Measurements from ENCODE around the gene SAMD13. TPM values are rescaled to one million over a fixed set of nuclear protein-coding genes. Genes with fewer than 3 reads are reported as not detected.
"Not testable (repeated sequence)": the region's sequence is repeated elsewhere in the genome, so short reads cannot be mapped to it uniquely, and the experiment has no call there.

SAMD13 gene
- total RNA-seq, 1 donor from 2014 or later, result 0.92 TPM

DNA sequence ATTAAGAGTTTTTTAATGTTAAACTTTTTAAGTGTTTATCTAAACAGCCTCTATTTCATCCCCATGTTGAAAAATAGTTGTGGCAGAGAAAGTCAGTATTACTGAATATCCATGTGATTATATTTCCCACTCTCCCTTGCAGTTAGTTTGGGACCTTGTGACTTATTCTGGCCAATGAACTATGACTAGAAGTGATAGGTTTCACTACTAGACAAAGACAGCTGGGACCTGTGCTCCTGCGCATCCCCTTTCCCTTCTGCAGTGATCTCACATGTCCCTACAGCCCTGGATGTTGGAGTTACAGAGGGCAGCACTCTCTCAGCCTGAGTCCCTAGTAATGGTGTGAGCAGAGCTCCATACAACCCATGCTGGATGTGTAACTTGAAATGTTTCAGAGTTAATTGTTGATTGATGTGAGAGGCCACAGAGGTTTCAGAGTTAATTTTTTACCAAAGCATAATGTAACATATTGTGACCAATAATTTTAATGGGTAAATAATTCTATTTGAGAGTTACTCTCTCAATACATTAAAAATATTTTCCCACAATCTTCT is 18.7 kb upstream of the SAMD13 start:
- Mint-ChIP-seq H3K36me3 (ENCODE audit: low read depth) (peaks cover 3% of the 10 kb centered on the region), H3K27me3 (ENCODE audit: low read depth) (no peaks in the 10 kb centered on the region), H3K27ac (ENCODE audit: unreplicated experiment) (no peak overlapping the region), H3K9me3 (ENCODE audit: low read depth) (peaks cover 17% of the 10 kb centered on the region), H3K4me1 (ENCODE audit: low read depth) (no peaks in the 10 kb centered on the region), H3K4me3 (ENCODE audit: unreplicated experiment) (no peak overlapping the region)
- TF ChIP-seq, protein P1, sequence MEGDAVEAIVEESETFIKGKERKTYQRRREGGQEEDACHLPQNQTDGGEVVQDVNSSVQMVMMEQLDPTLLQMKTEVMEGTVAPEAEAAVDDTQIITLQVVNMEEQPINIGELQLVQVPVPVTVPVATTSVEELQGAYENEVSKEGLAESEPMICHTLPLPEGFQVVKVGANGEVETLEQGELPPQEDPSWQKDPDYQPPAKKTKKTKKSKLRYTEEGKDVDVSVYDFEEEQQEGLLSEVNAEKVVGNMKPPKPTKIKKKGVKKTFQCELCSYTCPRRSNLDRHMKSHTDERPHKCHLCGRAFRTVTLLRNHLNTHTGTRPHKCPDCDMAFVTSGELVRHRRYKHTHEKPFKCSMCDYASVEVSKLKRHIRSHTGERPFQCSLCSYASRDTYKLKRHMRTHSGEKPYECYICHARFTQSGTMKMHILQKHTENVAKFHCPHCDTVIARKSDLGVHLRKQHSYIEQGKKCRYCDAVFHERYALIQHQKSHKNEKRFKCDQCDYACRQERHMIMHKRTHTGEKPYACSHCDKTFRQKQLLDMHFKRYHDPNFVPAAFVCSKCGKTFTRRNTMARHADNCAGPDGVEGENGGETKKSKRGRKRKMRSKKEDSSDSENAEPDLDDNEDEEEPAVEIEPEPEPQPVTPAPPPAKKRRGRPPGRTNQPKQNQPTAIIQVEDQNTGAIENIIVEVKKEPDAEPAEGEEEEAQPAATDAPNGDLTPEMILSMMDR (IDR thresholded peaks at IDR 0.05), result no peak
- no peak for DNase-seq (ENCODE audit: low spot score)

DNA sequence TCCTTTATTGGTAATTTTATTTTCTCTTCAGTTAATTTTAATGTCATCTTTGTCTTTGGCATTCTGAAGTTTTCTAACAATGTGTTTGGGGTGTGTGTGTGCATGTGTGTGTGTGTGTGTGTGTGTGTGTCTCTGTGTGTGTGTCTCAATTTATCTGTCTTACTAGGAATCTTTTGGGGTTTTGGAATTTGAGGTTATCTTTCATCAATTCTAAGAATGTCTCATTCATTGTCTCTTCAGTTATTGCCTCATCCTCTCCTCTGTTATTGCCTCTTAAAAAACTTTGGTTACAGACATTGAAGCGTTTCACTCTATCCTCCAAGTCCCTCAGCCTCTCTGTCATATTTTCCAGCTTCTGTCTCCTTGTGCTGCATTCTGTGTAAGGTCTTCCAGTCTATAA is 18.1 kb upstream of the SAMD13 start:
- no peaks in the 10 kb centered on the region for H3K4me1 Mint-ChIP-seq (ENCODE audit: low read depth)
- H3K36me3 Mint-ChIP-seq (ENCODE audit: low read depth), result peaks cover 3% of the 10 kb centered on the region
- no peaks in the 10 kb centered on the region for H3K27me3 Mint-ChIP-seq (ENCODE audit: low read depth)
- DNase-seq (ENCODE audit: low spot score), result no peak
- TF ChIP-seq, protein P1 (IDR thresholded peaks at IDR 0.05), result no peak
- H3K27ac Mint-ChIP-seq (ENCODE audit: unreplicated experiment), result no peak overlapping the region
- peaks cover 19% of the 10 kb centered on the region for H3K9me3 Mint-ChIP-seq (ENCODE audit: low read depth)
- no peak overlapping the region for H3K4me3 Mint-ChIP-seq (ENCODE audit: unreplicated experiment)

DNA sequence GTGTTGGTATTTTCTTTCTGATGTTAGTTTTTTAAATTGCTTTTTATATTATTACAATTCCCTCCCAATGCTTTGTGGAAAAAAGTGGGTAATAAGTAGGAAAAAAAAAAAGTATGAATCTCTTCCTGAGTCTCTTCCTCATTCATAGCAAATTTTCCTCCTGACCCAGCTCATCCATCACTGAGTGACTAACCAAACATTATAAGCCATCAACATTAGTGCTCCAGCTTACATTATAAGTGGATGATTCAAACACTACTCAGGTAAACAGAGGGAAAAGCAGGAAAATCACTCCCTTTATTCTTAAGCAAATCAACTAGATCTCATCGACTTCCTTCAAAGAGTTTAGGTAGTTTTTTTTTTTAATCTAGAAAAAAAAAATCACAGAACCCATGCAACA is 15.4 kb upstream of the SAMD13 start:
- DNase-seq (ENCODE audit: low spot score), result no peak
- Mint-ChIP-seq H3K4me3 (ENCODE audit: unreplicated experiment) (no peak overlapping the region), H3K27ac (ENCODE audit: unreplicated experiment) (no peak overlapping the region), H3K4me1 (ENCODE audit: low read depth) (no peaks in the 10 kb centered on the region), H3K9me3 (ENCODE audit: low read depth) (peaks cover 28% of the 10 kb centered on the region), H3K36me3 (ENCODE audit: low read depth) (peaks cover 3% of the 10 kb centered on the region), H3K27me3 (ENCODE audit: low read depth) (no peaks in the 10 kb centered on the region)
- TF ChIP-seq, protein P1 (IDR thresholded peaks at IDR 0.05), result no peak

GRCh38 chr1:84287389-84287788 is 14.1 kb upstream of the SAMD13 start:
- H3K4me3 Mint-ChIP-seq (ENCODE audit: unreplicated experiment); H3K27me3 Mint-ChIP-seq (ENCODE audit: low read depth); H3K36me3 Mint-ChIP-seq (ENCODE audit: low read depth); H3K4me1 Mint-ChIP-seq (ENCODE audit: low read depth); DNase-seq (ENCODE audit: low spot score); H3K27ac Mint-ChIP-seq (ENCODE audit: unreplicated experiment): not testable (repeated sequence)
- H3K9me3 Mint-ChIP-seq (ENCODE audit: low read depth), result peaks cover 28% of the 10 kb centered on the region

DNA sequence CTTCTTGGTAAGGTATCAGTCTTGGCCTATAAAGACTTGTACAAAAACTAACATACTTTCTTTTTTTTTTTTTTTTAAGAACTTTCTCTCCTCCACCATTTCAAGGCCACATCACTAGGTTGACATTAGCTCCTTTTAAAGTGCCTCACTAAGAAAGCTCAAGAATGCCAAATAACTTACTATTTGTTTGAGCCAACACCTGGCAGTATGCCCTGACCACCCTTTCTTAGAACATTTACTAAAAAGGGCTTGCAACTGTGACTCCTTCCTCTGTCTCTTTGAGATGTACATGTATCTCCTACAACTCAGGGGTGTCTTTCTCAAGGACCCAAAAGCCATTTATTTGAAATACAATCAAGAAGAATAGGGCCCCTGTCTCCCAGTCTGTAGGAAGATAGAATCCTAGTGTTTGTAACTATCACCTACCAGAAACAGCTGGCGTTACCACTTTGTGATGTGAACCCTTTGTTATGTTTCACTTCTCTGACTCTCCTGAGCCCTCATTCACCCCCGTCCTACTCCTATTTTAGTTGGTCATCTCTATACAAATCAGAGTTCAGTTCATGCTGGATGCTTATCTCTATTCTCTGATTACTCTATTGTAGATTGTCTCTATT is 12.2 kb upstream of the SAMD13 start:
- Mint-ChIP-seq H3K27ac (ENCODE audit: unreplicated experiment) (no peak overlapping the region), H3K36me3 (ENCODE audit: low read depth) (peaks cover 4% of the 10 kb centered on the region), H3K4me1 (ENCODE audit: low read depth) (no peaks in the 10 kb centered on the region), H3K27me3 (ENCODE audit: low read depth) (no peaks in the 10 kb centered on the region), H3K4me3 (ENCODE audit: unreplicated experiment) (no peak overlapping the region), H3K9me3 (ENCODE audit: low read depth) (peaks cover 29% of the 10 kb centered on the region)
- no peak for DNase-seq (ENCODE audit: low spot score)
- TF ChIP-seq, protein P1 (IDR thresholded peaks at IDR 0.05), result no peak
